Activated T-helper 17 cell treated with anti-CD3 and anti-CD28 coated beads, Interleukin-2, amount 50 U/mL, for 72 hours (primary cell): ENCODE measurements around the gene EFR3B. TPM values are rescaled to one million over a fixed set of nuclear protein-coding genes. Genes with fewer than 3 reads are reported as not detected.
"Not testable (repeated sequence)": the region's sequence is repeated elsewhere in the genome, so short reads cannot be mapped to it uniquely, and the experiment has no call there.

Experiments used
- ATAC-seq: fragments of 150-1000 bp; cut with Tn5 transposase; replicated peaks from 2 replicates; pipeline ENCODE4 v1.10.0; 2021; ENCODE audit warnings: mild to moderate bottlenecking, moderate library complexity
- H3K27ac Mint-ChIP-seq: one replicate; pipeline ENCODE4 v1.8.0; 2022; ENCODE audit warnings: mixed read lengths
- H3K27me3 Mint-ChIP-seq: one replicate; pipeline ENCODE4 v1.8.0; 2022; ENCODE audit warnings: mixed read lengths
- H3K36me3 Mint-ChIP-seq: one replicate; pipeline ENCODE4 v1.8.0; 2022; ENCODE audit warnings: low read depth, mild to moderate bottlenecking, mixed read lengths
- H3K4me1 Mint-ChIP-seq: one replicate; pipeline ENCODE4 v1.8.0; 2022; ENCODE audit warnings: mixed read lengths
- H3K4me3 Mint-ChIP-seq: one replicate; pipeline ENCODE4 v1.8.0; 2022; ENCODE audit warnings: mild to moderate bottlenecking, mixed read lengths
- H3K9me3 Mint-ChIP-seq: one replicate; pipeline ENCODE4 v1.8.0; 2022; ENCODE audit warnings: mixed read lengths
- total RNA-seq, 2 donors: library from RNA; stranded (reverse); gene quantifications; one replicate each; pipeline ENCODE4 v1.2.3, GENCODE V29; 2022

EFR3B gene
- total RNA-seq, 2 donors from 2014 or later: 0.24 to 0.40 TPM

GRCh38 chr2:25091265-25091664, 49.4 kb downstream of the EFR3B start:
- H3K4me1 Mint-ChIP-seq: no peaks in the 10 kb centered on the region
- H3K4me3 Mint-ChIP-seq: no peak overlapping the region
- H3K27me3 Mint-ChIP-seq: peaks cover 3% of the 10 kb centered on the region
- H3K9me3 Mint-ChIP-seq: no peaks in the 10 kb centered on the region
- no peak overlapping the region for H3K27ac Mint-ChIP-seq
- ATAC-seq: no peak
- H3K36me3 Mint-ChIP-seq: no peaks in the 10 kb centered on the region

DNA sequence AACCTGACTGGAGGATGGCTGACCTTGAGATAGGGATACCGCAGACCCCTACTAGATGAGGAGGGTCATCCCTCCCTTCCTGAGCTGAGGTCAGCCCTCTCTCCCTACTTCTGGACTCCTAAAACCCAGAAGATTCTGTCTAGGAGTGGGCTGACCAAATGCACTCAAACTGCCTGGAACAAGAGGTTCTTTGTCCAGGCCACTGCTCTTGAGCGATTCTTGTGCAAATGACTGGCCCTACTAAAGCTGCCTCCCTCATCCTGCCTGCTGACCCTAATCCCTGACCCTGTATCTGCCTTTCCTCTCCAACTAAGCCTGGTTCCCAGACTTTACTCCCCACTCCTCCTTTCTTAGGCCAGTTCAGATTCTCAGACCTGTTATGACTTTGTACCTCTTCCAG, 56.2 kb downstream of the EFR3B start:
- ATAC-seq: no peak
- no peak overlapping the region for H3K27ac Mint-ChIP-seq
- no peak overlapping the region for H3K4me3 Mint-ChIP-seq
- H3K9me3 Mint-ChIP-seq: no peaks in the 10 kb centered on the region
- H3K36me3 Mint-ChIP-seq: no peaks in the 10 kb centered on the region
- H3K4me1 Mint-ChIP-seq: peaks cover 9% of the 10 kb centered on the region
- peaks cover 10% of the 10 kb centered on the region for H3K27me3 Mint-ChIP-seq

DNA sequence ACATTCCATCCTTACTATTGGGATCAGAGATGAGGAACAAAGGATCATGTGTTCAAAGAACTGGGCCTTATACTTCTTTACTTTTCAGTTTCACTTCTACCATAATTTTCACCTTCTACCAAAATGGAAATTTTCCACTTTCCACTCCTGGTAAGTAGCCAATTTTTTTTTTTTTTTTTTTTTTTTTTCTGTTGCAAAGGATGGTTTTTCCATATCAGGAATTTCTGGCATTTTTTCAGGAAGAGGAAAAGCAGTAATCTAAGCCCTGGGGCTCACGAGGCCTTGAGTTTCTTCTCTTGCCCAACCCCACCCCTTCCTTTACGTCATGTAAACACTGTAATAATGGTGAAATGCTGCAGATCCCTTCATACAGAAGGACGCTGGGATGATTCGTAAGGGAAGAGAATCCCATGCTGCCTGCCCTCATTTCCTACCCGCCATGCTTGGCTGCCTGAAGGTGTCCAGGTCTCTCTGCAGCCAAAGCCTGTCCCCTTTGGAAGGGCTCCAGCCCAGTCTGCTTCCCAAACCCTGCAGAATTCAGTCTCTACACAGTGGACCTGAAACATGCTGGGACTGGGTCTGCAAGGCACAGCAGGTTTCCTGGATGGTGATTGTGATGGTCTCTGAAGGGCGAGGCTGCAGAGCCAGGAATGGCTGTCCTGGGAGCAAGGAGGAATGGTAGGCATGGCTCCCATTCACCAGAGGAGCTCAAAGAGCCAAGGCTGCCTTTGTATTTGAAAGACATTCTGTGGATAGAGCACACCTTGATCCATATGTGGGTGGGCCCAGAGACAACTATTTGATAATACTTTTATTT, 57.0 kb downstream of the EFR3B start:
- no peak for ATAC-seq
- Mint-ChIP-seq H3K4me1 (peaks cover 9% of the 10 kb centered on the region), H3K27ac (no peak overlapping the region), H3K9me3 (no peaks in the 10 kb centered on the region), H3K4me3 (no peak overlapping the region), H3K27me3 (peaks cover 10% of the 10 kb centered on the region), H3K36me3 (no peaks in the 10 kb centered on the region)

GRCh38 chr2:25102352-25102751, 60.5 kb downstream of the EFR3B start:
- peak; percentile 97 for ATAC-seq
- not testable (repeated sequence) for H3K9me3 Mint-ChIP-seq, H3K4me3 Mint-ChIP-seq

GRCh38 chr2:25103287-25103871, 61.5 kb downstream of the EFR3B start:
- Mint-ChIP-seq H3K27me3 (peaks cover 7% of the 10 kb centered on the region), H3K36me3 (no peaks in the 10 kb centered on the region)

More at GRCh38 chr2:25102352-25102751, 60.5 kb downstream of the EFR3B start:
- H3K36me3 Mint-ChIP-seq, H3K4me1 Mint-ChIP-seq, H3K27me3 Mint-ChIP-seq, H3K27ac Mint-ChIP-seq: not testable (repeated sequence)

GRCh38 chr2:25104736-25105135, 62.9 kb downstream of the EFR3B start:
- Mint-ChIP-seq H3K36me3 (no peaks in the 10 kb centered on the region), H3K4me1 (peaks cover 9% of the 10 kb centered on the region), H3K27me3 (peaks cover 7% of the 10 kb centered on the region), H3K27ac (no peak overlapping the region), H3K9me3 (no peaks in the 10 kb centered on the region), H3K4me3 (no peak overlapping the region)
- ATAC-seq: no peak

More at GRCh38 chr2:25103287-25103871, 61.5 kb downstream of the EFR3B start:
- ATAC-seq: no peak
- H3K27ac Mint-ChIP-seq: no peak overlapping the region
- no peaks in the 10 kb centered on the region for H3K9me3 Mint-ChIP-seq
- H3K4me1 Mint-ChIP-seq: peaks cover 9% of the 10 kb centered on the region
- no peak overlapping the region for H3K4me3 Mint-ChIP-seq

DNA sequence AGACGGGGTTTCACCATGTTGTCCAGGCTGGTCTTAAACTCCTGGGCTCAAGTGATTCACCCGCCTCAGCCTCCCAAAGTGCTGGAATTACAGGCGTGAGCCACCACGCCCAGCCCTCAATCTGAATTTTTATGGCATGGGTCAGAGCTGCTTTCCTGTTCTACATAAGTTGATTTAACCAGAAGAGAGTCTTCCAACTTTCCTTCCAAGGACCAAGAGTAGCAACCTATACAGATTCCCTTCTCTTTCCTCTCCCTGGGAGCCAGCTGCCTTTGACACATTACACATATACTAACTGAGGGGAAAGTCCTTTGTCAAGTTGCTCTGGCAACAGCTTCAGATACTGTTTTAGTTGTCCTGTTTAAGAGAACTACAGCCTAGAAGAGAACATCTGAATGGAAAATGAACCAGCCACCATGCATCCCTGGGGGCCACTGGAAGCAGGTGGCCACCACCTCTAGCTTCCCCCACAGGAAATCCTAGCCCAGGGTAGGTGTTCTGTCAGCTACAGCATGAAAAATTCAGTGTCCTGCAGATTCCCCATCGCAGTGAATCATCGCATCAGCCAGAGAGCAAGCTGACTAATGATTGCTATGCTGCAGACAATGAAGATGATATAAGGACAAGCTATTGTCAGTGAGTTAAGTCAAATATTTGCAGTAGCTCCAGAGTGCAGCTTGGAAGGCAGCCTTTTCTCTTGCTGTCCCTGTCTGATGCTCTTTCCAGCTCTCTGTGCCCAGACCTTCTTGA, 63.6 kb downstream of the EFR3B start:
- H3K36me3 Mint-ChIP-seq: no peaks in the 10 kb centered on the region
- no peak overlapping the region for H3K4me3 Mint-ChIP-seq
- no peak overlapping the region for H3K27ac Mint-ChIP-seq
- peaks cover 9% of the 10 kb centered on the region for H3K4me1 Mint-ChIP-seq
- no peak for ATAC-seq
- no peaks in the 10 kb centered on the region for H3K9me3 Mint-ChIP-seq
- peaks cover 7% of the 10 kb centered on the region for H3K27me3 Mint-ChIP-seq

DNA sequence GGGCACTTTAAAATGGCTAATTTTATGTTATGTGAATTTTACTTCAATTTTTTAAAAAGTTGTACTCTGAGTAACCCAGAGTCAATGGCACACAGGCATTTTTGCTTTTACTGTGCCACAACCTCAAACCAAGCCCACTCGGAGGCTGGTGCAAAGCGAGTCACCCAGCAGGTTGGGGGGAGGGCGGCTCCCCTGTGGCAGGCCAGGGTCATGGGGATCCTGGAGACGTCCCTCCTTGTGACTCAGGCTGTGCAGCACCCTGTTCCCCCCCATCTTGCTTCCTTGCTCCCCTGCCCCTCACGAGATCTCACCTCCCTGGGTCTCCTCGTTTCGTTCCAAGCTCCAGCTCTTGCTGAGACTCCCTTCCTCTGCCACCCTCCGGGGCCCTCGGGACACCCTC, 67.9 kb downstream of the EFR3B start:
- no peak overlapping the region for H3K27ac Mint-ChIP-seq
- no peaks in the 10 kb centered on the region for H3K36me3 Mint-ChIP-seq
- H3K27me3 Mint-ChIP-seq: peaks cover 7% of the 10 kb centered on the region

DNA sequence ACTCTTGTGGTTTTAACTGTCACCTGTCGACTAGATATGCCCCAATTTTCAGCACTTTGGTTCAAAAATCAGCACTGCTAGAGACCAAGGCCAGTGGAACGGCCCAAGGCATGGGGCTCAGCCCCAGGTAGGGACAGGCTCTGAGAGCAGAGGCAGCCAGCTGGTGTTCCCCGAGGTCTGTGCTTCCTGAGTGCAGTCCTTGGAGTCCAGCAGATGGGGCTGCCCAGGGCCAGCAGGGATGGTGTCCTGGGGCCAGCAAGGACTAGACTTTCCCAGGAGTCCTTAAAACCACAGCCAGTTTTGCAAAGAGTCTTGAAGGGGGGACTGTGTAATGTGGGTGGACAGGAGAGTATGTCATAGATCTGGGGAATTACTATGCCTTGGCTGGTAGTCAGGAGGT, 70.2 kb downstream of the EFR3B start:
- no peak for ATAC-seq
- Mint-ChIP-seq H3K4me1 (no peaks in the 10 kb centered on the region), H3K27me3 (peaks cover 7% of the 10 kb centered on the region), H3K27ac (no peak overlapping the region), H3K4me3 (no peak overlapping the region), H3K9me3 (no peaks in the 10 kb centered on the region), H3K36me3 (no peaks in the 10 kb centered on the region)

More for the DNA sequence above, 67.9 kb downstream of the EFR3B start:
- no peak overlapping the region for H3K4me3 Mint-ChIP-seq
- H3K9me3 Mint-ChIP-seq: no peaks in the 10 kb centered on the region
- ATAC-seq: peak; percentile 31
- no peaks in the 10 kb centered on the region for H3K4me1 Mint-ChIP-seq

GRCh38 chr2:25115249-25115883, 73.5 kb downstream of the EFR3B start:
- no peak overlapping the region for H3K4me3 Mint-ChIP-seq
- no peaks in the 10 kb centered on the region for H3K4me1 Mint-ChIP-seq
- peaks cover 11% of the 10 kb centered on the region for H3K27me3 Mint-ChIP-seq
- no peak overlapping the region for H3K27ac Mint-ChIP-seq
- no peaks in the 10 kb centered on the region for H3K36me3 Mint-ChIP-seq
- no peak for ATAC-seq
- H3K9me3 Mint-ChIP-seq: no peaks in the 10 kb centered on the region

DNA sequence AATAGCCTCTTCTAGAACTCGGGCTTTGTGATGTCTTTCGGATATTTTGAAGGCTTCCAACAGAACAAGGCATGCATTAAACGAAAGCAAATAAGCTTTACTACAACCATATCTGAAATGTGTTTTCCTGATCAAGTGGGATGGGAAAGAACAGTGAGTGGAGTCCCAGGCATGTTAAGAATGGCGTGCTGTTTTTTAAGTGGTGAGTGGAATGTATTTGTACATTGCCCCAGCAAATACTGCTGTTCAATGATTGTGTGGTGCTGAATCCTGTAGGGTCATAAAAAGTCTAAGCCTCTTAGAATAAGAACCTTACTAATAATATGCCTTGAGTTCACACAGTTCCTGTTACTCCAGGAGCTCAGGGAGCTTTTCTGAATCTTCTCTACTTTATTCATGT, 74.0 kb downstream of the EFR3B start:
- Mint-ChIP-seq H3K9me3 (no peaks in the 10 kb centered on the region), H3K4me3 (no peak overlapping the region), H3K36me3 (no peaks in the 10 kb centered on the region), H3K27ac (no peak overlapping the region), H3K27me3 (peaks cover 11% of the 10 kb centered on the region), H3K4me1 (no peaks in the 10 kb centered on the region)
- ATAC-seq: no peak

GRCh38 chr2:25116956-25117355, 75.1 kb downstream of the EFR3B start:
- Mint-ChIP-seq H3K4me3 (no peak overlapping the region), H3K36me3 (no peaks in the 10 kb centered on the region), H3K4me1 (no peaks in the 10 kb centered on the region), H3K27me3 (peaks cover 7% of the 10 kb centered on the region), H3K9me3 (no peaks in the 10 kb centered on the region), H3K27ac (no peak overlapping the region)
- no peak for ATAC-seq

GRCh38 chr2:25119263-25119662, 77.4 kb downstream of the EFR3B start:
- no peaks in the 10 kb centered on the region for H3K9me3 Mint-ChIP-seq
- peaks cover 11% of the 10 kb centered on the region for H3K27me3 Mint-ChIP-seq
- H3K36me3 Mint-ChIP-seq: no peaks in the 10 kb centered on the region
- no peak overlapping the region for H3K4me3 Mint-ChIP-seq
- no peak for ATAC-seq
- H3K27ac Mint-ChIP-seq: no peak overlapping the region
- no peaks in the 10 kb centered on the region for H3K4me1 Mint-ChIP-seq

GRCh38 chr2:25122367-25122766, 80.5 kb downstream of the EFR3B start:
- Mint-ChIP-seq H3K4me1 (no peaks in the 10 kb centered on the region), H3K27ac (no peak overlapping the region)

More at GRCh38 chr2:25122367-25122766, 80.5 kb downstream of the EFR3B start:
- ATAC-seq: no peak
- peaks cover 11% of the 10 kb centered on the region for H3K27me3 Mint-ChIP-seq
- no peaks in the 10 kb centered on the region for H3K36me3 Mint-ChIP-seq
- no peaks in the 10 kb centered on the region for H3K9me3 Mint-ChIP-seq
- no peak overlapping the region for H3K4me3 Mint-ChIP-seq
